Smooth muscle cell of the umbilical artery (primary cell): Measurements from ENCODE around the gene SMTNL1. TPM values are rescaled to one million over a fixed set of nuclear protein-coding genes. Genes with fewer than 3 reads are reported as not detected.

Source experiments
- total RNA-seq: library from RNA; depleted of rRNA; stranded (reverse); fragments of >200 nt; gene quantifications from 2 replicates; pipeline ENCODE4 v1.2.3, GENCODE V29; 2014

Gene SMTNL1
- total RNA-seq = not detected in 2 replicates

GRCh38 chr11:57536947-57537619, at the start of gene SMTNL1:
Gene SMTNL1 (plus strand): TSS chr11:57537595. CDS start chr11:57542643, 5,048 bp downstream.

GRCh38 chr11:57515332-57516060, 21.9 kb upstream of the SMTNL1 start, which contains the start of gene SLC43A1:
Gene SLC43A1 (minus strand): TSS chr11:57515702. CDS start chr11:57514111, 1,591 bp downstream.

GRCh38 chr11:57530596-57531507, 6.5 kb upstream of the SMTNL1 start, which contains the start of gene TIMM10:
Gene TIMM10 (minus strand): TSS chr11:57530754. CDS start chr11:57530189, 565 bp downstream.

GRCh38 chr11:57567515-57568329, 30.3 kb downstream of the SMTNL1 start, which contains the start of gene UBE2L6:
Gene UBE2L6 (minus strand): TSS chr11:57567672. CDS start chr11:57567611, 61 bp downstream.

GRCh38 chr11:57597461-57597915, 60.1 kb downstream of the SMTNL1 start, which contains the start of gene SERPING1:
Gene SERPING1 (plus strand): TSS chr11:57597685. CDS start chr11:57598271, 586 bp downstream.

Other genes starting within 250 kb of the SMTNL1 start
- gene TNKS1BP1, start 212.6 kb upstream of the SMTNL1 start, total RNA-seq = 63.8 and 76.7 TPM in 2 replicates
- 46.3 and 85.6 TPM in 2 replicates for gene SSRP1, start 201.7 kb upstream of the SMTNL1 start, total RNA-seq
- gene P2RX3, start 199.2 kb upstream of the SMTNL1 start, total RNA-seq = not detected in 2 replicates
- not detected in 2 replicates for gene PRG3, start 156.4 kb upstream of the SMTNL1 start, total RNA-seq
- gene PRG2, start 146.9 kb upstream of the SMTNL1 start, total RNA-seq = 0.09 and 0.89 TPM in 2 replicates
- 38.6 and 49.6 TPM in 2 replicates for gene SLC43A3, start 110.5 kb upstream of the SMTNL1 start, total RNA-seq
- gene RTN4RL2, start 77.1 kb upstream of the SMTNL1 start, total RNA-seq = 0.05 TPM in 1 of 2 replicates, not detected in the other
- gene SLC43A1, start 21.9 kb upstream of the SMTNL1 start, total RNA-seq = 12.5 and 17.8 TPM in 2 replicates
- 14.1 and 22.6 TPM in 2 replicates for gene TIMM10, start 6.8 kb upstream of the SMTNL1 start, total RNA-seq
- 31.2 and 33.7 TPM in 2 replicates for gene UBE2L6, start 30.1 kb downstream of the SMTNL1 start, total RNA-seq
- 4.5 and 7.9 TPM in 2 replicates for gene SERPING1, start 60.1 kb downstream of the SMTNL1 start, total RNA-seq
- gene YPEL4, start 112.3 kb downstream of the SMTNL1 start, total RNA-seq = 0.23 and 0.89 TPM in 2 replicates
- 17.7 and 19.0 TPM in 2 replicates for gene CLP1, start 120.2 kb downstream of the SMTNL1 start, total RNA-seq
- 34.7 and 50.5 TPM in 2 replicates for gene ZDHHC5, start 130.5 kb downstream of the SMTNL1 start, total RNA-seq
- 11.9 TPM in 2 replicates for gene MED19, start 174.6 kb downstream of the SMTNL1 start, total RNA-seq
- gene TMX2, start 175.0 kb downstream of the SMTNL1 start, total RNA-seq = 48.4 and 55.8 TPM in 2 replicates
- 50.6 and 113 TPM in 2 replicates for gene SELENOH, start 203.9 kb downstream of the SMTNL1 start, total RNA-seq
- not detected in 2 replicates for gene BTBD18, start 214.2 kb downstream of the SMTNL1 start, total RNA-seq
- gene CTNND1, start 224.2 kb downstream of the SMTNL1 start, total RNA-seq = 107 and 156 TPM in 2 replicates